CD14-positive monocyte (primary cell): Measurements from ENCODE around the gene ABCG2. TPM values are rescaled to one million over a fixed set of nuclear protein-coding genes. Genes with fewer than 3 reads are reported as not detected.
"Not testable (repeated sequence)": the region's sequence is repeated elsewhere in the genome, so short reads cannot be mapped to it uniquely, and the experiment has no call there.

Experiments
- DNase-seq, 3 donors: peaks; one replicate each; pipeline ENCODE4 v3.0.0-alpha.2; 2011 to 2022
- H2AFZ ChIP-seq: 2 replicates; pipeline ENCODE4 v1.6.0; 2012; ENCODE audit warnings: mild to moderate bottlenecking, low read depth, low read length, inconsistent platforms; ENCODE audit not compliant: insufficient read depth, poor library complexity, severe bottlenecking
- H3K27ac ChIP-seq, 2 donors: 1 replicate in 1 of 2; 2 replicates in 1 of 2; pipeline ENCODE4 v1.5.1; 2012 to 2013; ENCODE audit warnings: low read length in 2 of 2, control low read depth in 1 of 2, inconsistent platforms in 1 of 2, low read depth in 1 of 2, mild to moderate bottlenecking in 1 of 2
- H3K27me3 ChIP-seq, 2 donors: one replicate each; pipeline versions ENCODE4 v1.6.0 to v1.6.1; 2011 to 2013; ENCODE audit warnings: low read length in 2 of 2; ENCODE audit not compliant: control insufficient read depth in 2 of 2, insufficient read depth in 2 of 2
- H3K36me3 ChIP-seq, 2 donors: replicated peaks in 1 of 2; 1 replicate in 1 of 2; 2 replicates in 1 of 2; pipeline versions ENCODE4 v1.5.1 to v1.6.1; 2012 to 2013; ENCODE audit warnings: low read length in 2 of 2, control low read depth in 1 of 2, inconsistent platforms in 1 of 2, mild to moderate bottlenecking in 1 of 2; ENCODE audit not compliant: insufficient read depth in 2 of 2, control insufficient read depth in 1 of 2
- H3K4me1 ChIP-seq, 2 donors: 1 replicate in 1 of 2; 2 replicates in 1 of 2; pipeline versions ENCODE4 v1.5.1 to v1.6.1; 2012 to 2013; ENCODE audit warnings: low read length in 2 of 2, control low read depth in 1 of 2, inconsistent platforms in 1 of 2, mild to moderate bottlenecking in 1 of 2, moderate library complexity in 1 of 2; ENCODE audit not compliant: insufficient read depth in 2 of 2, control insufficient read depth in 1 of 2
- H3K4me2 ChIP-seq: replicated peaks from 2 replicates; pipeline ENCODE3; 2012; ENCODE audit warnings: low read length, moderate library complexity, mild to moderate bottlenecking; ENCODE audit not compliant: poor library complexity, severe bottlenecking; ENCODE audit errors: extremely low read depth
- H3K4me3 ChIP-seq, 3 experiments: fragments of 200-600 bp in 1 of 3; sonication (generic) in 1 of 3; replicated peaks in 1 of 3; 1 replicate in 2 of 3; 2 replicates in 1 of 3; pipeline ENCODE4 v1.5.1; 2011 to 2013; ENCODE audit warnings: low read length in 3 of 3, mild to moderate bottlenecking in 3 of 3, control low read depth in 2 of 3, low read depth in 2 of 3, inconsistent platforms in 1 of 3, moderate library complexity in 1 of 3
- H3K79me2 ChIP-seq: 2 replicates; pipeline ENCODE4 v1.6.0; 2012; ENCODE audit warnings: mild to moderate bottlenecking, control low read depth, inconsistent platforms, low read length, moderate library complexity; ENCODE audit not compliant: insufficient read depth
- H3K9ac ChIP-seq: 2 replicates; pipeline ENCODE4 v1.6.0; 2017; ENCODE audit warnings: low read length, mild to moderate bottlenecking; ENCODE audit not compliant: insufficient read depth, poor library complexity, severe bottlenecking
- H3K9me3 ChIP-seq, 2 donors: replicated peaks in 1 of 2; 1 replicate in 1 of 2; 2 replicates in 1 of 2; pipeline versions ENCODE4 v1.5.1 to v1.6.1; 2012 to 2013; ENCODE audit warnings: low read length in 2 of 2, control low read depth in 1 of 2; ENCODE audit not compliant: control insufficient read depth in 1 of 2, insufficient read depth in 1 of 2
- H4K20me1 ChIP-seq: 2 replicates; pipeline ENCODE4 v1.6.0; 2012; ENCODE audit warnings: mild to moderate bottlenecking, low read length, control low read depth, moderate library complexity; ENCODE audit not compliant: insufficient read depth
- H3K27ac Mint-ChIP-seq, 7 donors: one replicate each; pipeline ENCODE4 v1.8.0; 2020; ENCODE audit warnings: mild to moderate bottlenecking in 7 of 7, mixed read lengths in 7 of 7, moderate library complexity in 6 of 7, inconsistent platforms in 2 of 7
- H3K27me3 Mint-ChIP-seq, 3 donors: one replicate each; pipeline ENCODE4 v1.8.0; 2021 to 2022; ENCODE audit warnings: low read depth in 3 of 3, mild to moderate bottlenecking in 3 of 3, mixed read lengths in 3 of 3, moderate library complexity in 3 of 3, inconsistent platforms in 1 of 3
- H3K36me3 Mint-ChIP-seq, 2 donors: one replicate each; pipeline ENCODE4 v1.8.0; 2020; ENCODE audit warnings: mixed read lengths in 2 of 2, inconsistent platforms in 1 of 2, mild to moderate bottlenecking in 1 of 2
- H3K4me1 Mint-ChIP-seq: one replicate; pipeline ENCODE4 v1.8.0; 2020; ENCODE audit warnings: mild to moderate bottlenecking, mixed read lengths
- H3K4me3 Mint-ChIP-seq, 2 donors: one replicate each; pipeline ENCODE4 v1.8.0; 2020; ENCODE audit warnings: mild to moderate bottlenecking in 2 of 2, mixed read lengths in 2 of 2, moderate library complexity in 1 of 2
- H3K9me3 Mint-ChIP-seq, 7 donors: one replicate each; pipeline ENCODE4 v1.8.0; 2020 to 2022; ENCODE audit warnings: mixed read lengths in 7 of 7, mild to moderate bottlenecking in 6 of 7, moderate library complexity in 6 of 7, inconsistent platforms in 2 of 7
- WGBS: methylation state at CpG from one replicate; pipeline ENCODE4 v1.1.5; 2013; ENCODE audit warnings: missing lambda C conversion rate; ENCODE audit not compliant: insufficient coverage; 5-methylcytosine and 5-hydroxymethylcytosine counted together
- intact Hi-C, 2 donors: fragments of 100-400 bp; cut with micrococcal nuclease; formaldehyde crosslinking; loops; one replicate each; pipeline versions ENCODE4 v1.15.0 to v1.15.1; 2023
- polyA plus RNA-seq, 3 donors: library from polyadenylated mRNA; depleted of rRNA in 1 of 3; unstranded in 2 of 3; stranded (reverse) in 1 of 3; fragments of 300-500 nt in 2 of 3; fragments of >200 nt in 1 of 3; fragmentation: Illumina TruSeq in 2 of 3; gene quantifications; 1 replicate in 2 of 3; 2 replicates in 1 of 3; pipeline ENCODE4 v1.2.3, GENCODE V29; 2012 to 2021
- TF ChIP-seq, protein P1 (sequence below): fragments of 200-600 bp; IDR thresholded peaks from one replicate; pipeline ENCODE4 v1.8.0; 2022; ENCODE audit warnings: antibody characterized with exemption, mild to moderate bottlenecking

The ABCG2 gene
- polyA plus RNA-seq, 3 donors: not detected

DNA sequence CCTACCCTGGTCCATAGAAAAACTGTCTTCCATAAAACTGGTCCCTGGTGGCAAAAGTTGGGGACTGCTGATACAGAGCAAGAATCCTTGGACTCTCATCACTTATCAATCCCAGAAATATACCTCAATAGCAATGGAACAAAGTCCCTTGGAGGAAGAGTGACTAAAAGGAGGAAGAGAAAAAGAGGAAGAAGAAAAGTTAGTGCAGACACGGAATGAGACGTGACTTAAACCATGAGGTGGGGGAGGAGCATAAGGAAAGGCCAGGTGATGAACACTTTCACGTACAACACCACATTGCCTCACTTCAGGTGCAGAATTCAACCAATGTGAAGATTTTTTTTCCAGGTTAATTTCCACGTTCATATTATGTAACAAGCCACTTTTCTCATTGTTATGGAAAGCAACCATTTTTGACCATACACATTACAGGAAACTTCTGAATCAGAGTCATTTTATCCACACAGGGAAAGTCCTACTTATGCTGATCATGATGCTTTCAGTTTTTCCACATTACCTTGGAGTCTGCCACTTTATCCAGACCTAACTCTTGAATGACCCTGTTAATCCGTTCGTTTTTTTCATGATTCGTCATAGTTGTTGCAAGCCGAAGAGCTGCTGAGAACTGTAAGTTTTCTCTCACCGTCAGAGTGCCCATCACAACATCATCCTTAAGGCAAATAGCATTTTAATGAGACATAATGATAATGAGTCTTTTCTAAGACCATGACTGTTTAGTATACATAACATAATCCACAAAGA lies 27.7 kb downstream of the ABCG2 start:
- Histone ChIP-seq H3K9me3 (no peaks in the 10 kb centered on the region), H3K9ac (no peak overlapping the region), H4K20me1 (no peaks in the 10 kb centered on the region), H3K27me3 (no peaks in the 10 kb centered on the region), H3K4me1 (peaks cover 5% of the 10 kb centered on the region in 2 donors), H2AFZ (no peak overlapping the region), H3K4me3 (no peak overlapping the region), H3K79me2 (no peaks in the 10 kb centered on the region), H3K36me3 (no peaks in the 10 kb centered on the region), H3K4me2 (no peak overlapping the region), H3K27ac (no peak overlapping the region)
- Mint-ChIP-seq H3K36me3 (no peaks in the 10 kb centered on the region), H3K27me3 (no peaks in the 10 kb centered on the region), H3K27ac (no peak overlapping the region), H3K9me3 (peaks cover 0 to 9% (median 4%) of the 10 kb centered on the region in 7 donors), H3K4me1 (peaks cover 8% of the 10 kb centered on the region), H3K4me3 (peak overlapping the region in 1 of 2 donors; percentile 10)
- intact Hi-C loops: no loop called here
- TF ChIP-seq, protein P1, sequence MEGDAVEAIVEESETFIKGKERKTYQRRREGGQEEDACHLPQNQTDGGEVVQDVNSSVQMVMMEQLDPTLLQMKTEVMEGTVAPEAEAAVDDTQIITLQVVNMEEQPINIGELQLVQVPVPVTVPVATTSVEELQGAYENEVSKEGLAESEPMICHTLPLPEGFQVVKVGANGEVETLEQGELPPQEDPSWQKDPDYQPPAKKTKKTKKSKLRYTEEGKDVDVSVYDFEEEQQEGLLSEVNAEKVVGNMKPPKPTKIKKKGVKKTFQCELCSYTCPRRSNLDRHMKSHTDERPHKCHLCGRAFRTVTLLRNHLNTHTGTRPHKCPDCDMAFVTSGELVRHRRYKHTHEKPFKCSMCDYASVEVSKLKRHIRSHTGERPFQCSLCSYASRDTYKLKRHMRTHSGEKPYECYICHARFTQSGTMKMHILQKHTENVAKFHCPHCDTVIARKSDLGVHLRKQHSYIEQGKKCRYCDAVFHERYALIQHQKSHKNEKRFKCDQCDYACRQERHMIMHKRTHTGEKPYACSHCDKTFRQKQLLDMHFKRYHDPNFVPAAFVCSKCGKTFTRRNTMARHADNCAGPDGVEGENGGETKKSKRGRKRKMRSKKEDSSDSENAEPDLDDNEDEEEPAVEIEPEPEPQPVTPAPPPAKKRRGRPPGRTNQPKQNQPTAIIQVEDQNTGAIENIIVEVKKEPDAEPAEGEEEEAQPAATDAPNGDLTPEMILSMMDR: no peak
- WGBS: 66% methylated on average over 4 of the region's 9 CpGs
- peak; percentile 1 to 41 (median 36) for DNase-seq

DNA sequence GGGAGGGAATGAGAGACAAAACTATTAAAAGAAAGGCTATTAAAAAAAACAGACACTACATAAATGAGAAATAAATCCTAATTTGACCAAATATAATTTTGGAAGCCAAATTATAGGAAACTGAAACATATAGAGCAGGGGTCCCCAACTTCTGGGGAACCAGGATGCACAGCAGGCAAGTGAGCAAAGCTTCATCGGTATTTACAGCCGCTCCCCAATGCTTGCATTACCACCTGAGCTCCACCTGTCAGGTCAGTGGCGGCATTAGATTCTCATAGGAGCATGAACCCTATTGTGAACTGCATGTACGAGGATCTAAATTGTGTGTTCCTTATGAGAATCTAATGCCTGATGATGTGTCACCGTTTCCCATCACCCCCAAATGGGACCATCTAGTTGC lies 28.4 kb downstream of the ABCG2 start:
- H3K4me1 Mint-ChIP-seq: peaks cover 8% of the 10 kb centered on the region
- Histone ChIP-seq H3K27me3 (no peaks in the 10 kb centered on the region), H4K20me1 (no peaks in the 10 kb centered on the region), H3K9ac (no peak overlapping the region), H3K36me3 (no peaks in the 10 kb centered on the region), H3K4me1 (peaks cover 5% of the 10 kb centered on the region in 2 donors), H3K4me2 (no peak overlapping the region), H3K79me2 (no peaks in the 10 kb centered on the region), H2AFZ (no peak overlapping the region), H3K9me3 (no peaks in the 10 kb centered on the region), H3K27ac (no peak overlapping the region), H3K4me3 (no peak overlapping the region)
- H3K4me3 Mint-ChIP-seq: no peak overlapping the region
- no peak overlapping the region for H3K27ac Mint-ChIP-seq
- TF ChIP-seq, protein P1: no peak
- no peak for DNase-seq
- no CpG with 5 or more reads among the region's 5 CpGs for WGBS
- H3K9me3 Mint-ChIP-seq: peaks cover 0 to 11% (median 6%) of the 10 kb centered on the region in 7 donors
- intact Hi-C loops: no loop called here
- no peaks in the 10 kb centered on the region for H3K27me3 Mint-ChIP-seq
- no peaks in the 10 kb centered on the region for H3K36me3 Mint-ChIP-seq

DNA sequence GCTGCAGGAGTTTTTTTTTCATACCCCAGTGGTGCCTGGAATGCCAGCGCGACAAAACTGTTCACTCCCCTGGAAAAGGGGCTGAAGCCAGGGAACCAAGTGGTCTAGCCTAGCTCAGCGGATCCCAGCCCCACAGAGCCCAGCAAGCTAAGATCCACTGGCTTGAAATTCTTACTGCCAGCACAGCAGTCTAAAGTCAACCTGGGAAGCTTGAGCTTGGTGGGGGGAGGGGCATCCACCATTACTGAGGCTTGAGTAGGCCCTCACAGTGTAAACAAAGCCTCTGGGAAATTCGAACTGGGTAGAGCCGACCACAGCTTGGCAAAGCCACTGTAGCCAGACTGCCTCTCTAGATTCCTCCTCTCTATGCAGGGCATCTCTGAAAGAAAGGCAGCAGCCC lies 36.2 kb downstream of the ABCG2 start:
- H3K4me3 ChIP-seq, H3K79me2 ChIP-seq, H4K20me1 ChIP-seq, H3K27me3 Mint-ChIP-seq, H3K36me3 Mint-ChIP-seq, H3K4me1 Mint-ChIP-seq, H3K4me1 ChIP-seq, H3K4me3 Mint-ChIP-seq, H3K27me3 ChIP-seq, DNase-seq, H3K27ac Mint-ChIP-seq, H2AFZ ChIP-seq, H3K27ac ChIP-seq, H3K4me2 ChIP-seq, H3K36me3 ChIP-seq, H3K9ac ChIP-seq, intact Hi-C loops: not testable (repeated sequence)
- peaks cover 17 to 23% of the 10 kb centered on the region in 2 donors for H3K9me3 ChIP-seq
- WGBS: 78% methylated on average over 3 of the region's 5 CpGs
- peaks cover 20 to 44% (median 32%) of the 10 kb centered on the region in 7 donors for H3K9me3 Mint-ChIP-seq
